Subcutaneous adipose tissue (tissue), 4 donors: ENCODE results near the gene GFOD2. TPM values are rescaled to one million over a fixed set of nuclear protein-coding genes. Genes with fewer than 3 reads are reported as not detected.

Experiments
- CTCF ChIP-seq: fragments of 450-650 bp; IDR thresholded peaks from one replicate; pipeline ENCODE4 v1.5.1; 2016; ENCODE audit warnings: low read depth, mild to moderate bottlenecking, control low read depth, antibody characterized with exemption, moderate library complexity
- total RNA-seq, 4 donors: library from RNA; depleted of rRNA; stranded (reverse); fragments of >200 nt; gene quantifications; one replicate each; pipeline ENCODE4 v1.1.0, GENCODE V29; 2016

The GFOD2 gene
- total RNA-seq, 4 donors from 2014 or later, result 9.1 to 21.1 (median 13.6) TPM

GRCh38 chr16:67748834-67749233 is 29.7 kb upstream of the GFOD2 start:
- TF ChIP-seq CTCF, result no peak

- TF ChIP-seq CTCF, result no peak
These were observed 27.7 kb upstream of the GFOD2 start for GRCh38 chr16:67746846-67747245.

GRCh38 chr16:67741118-67741517 is 22.0 kb upstream of the GFOD2 start:
- no peak for TF ChIP-seq CTCF

- TF ChIP-seq CTCF, result no peak
These were observed 21.3 kb upstream of the GFOD2 start for GRCh38 chr16:67740391-67740790.

- TF ChIP-seq CTCF, result no peak
These were observed 17.7 kb upstream of the GFOD2 start for GRCh38 chr16:67736858-67737257.

GRCh38 chr16:67734731-67735201 is 15.7 kb upstream of the GFOD2 start:
- TF ChIP-seq CTCF, result no peak

- no peak for TF ChIP-seq CTCF
These were observed 14.8 kb upstream of the GFOD2 start for GRCh38 chr16:67733734-67734470.
